OCI-M2 (cell line): Measurements from ENCODE around the gene TUBGCP2.

Experiments used
- DNase-seq: peaks from one replicate; lab custom pipeline; 2025; ENCODE audit not compliant: unreplicated experiment; lab: John Stamatoyannopoulos, UW

The TUBGCP2 gene

GRCh38 chr10:133306941-133307379 lies 1.7 kb downstream of the TUBGCP2 start:
- DNase-seq: no peak

GRCh38 chr10:133306097-133306476 lies 2.6 kb downstream of the TUBGCP2 start:
- DNase-seq: no peak

GRCh38 chr10:133303206-133303605 lies 5.5 kb downstream of the TUBGCP2 start:
- no peak for DNase-seq

DNA sequence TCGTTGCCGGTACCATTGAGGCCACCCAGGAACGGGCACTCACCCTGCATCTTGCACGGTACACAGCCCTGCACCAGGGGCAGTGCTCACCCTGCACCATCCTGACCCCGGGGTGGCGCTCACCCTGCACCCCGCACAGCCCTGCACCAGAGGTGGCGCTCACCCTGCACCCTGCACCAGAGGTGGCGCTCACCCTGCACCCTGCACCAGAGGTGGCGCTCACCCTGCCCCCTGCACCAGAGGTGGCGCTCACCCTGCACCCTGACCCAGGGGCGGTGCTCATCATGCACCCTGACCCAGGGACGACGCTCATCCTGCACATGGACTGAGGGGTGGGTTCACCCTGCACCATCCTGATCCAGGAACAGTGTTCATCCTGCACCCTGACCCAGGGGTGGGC lies 6.4 kb downstream of the TUBGCP2 start:
- no peak for DNase-seq

DNA sequence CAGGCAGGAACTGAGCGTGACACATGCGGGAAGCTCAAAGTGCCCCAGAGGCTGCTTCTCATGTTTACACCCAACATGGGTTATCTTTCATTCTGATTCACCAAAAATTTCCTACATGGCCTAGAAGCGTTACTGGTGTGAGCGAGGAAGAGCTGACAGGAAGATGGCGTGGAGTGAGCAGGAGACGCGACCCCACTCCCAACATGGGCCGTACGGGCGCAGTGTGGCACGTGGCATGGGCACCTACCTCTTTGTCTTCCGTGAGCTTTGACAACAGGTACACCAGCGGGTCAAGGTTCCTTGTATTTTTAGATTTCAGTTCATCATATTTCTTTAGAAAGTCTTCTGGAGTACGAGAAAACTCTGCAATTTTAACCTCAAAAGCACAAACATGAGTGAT lies 8.9 kb downstream of the TUBGCP2 start:
- no peak for DNase-seq

DNA sequence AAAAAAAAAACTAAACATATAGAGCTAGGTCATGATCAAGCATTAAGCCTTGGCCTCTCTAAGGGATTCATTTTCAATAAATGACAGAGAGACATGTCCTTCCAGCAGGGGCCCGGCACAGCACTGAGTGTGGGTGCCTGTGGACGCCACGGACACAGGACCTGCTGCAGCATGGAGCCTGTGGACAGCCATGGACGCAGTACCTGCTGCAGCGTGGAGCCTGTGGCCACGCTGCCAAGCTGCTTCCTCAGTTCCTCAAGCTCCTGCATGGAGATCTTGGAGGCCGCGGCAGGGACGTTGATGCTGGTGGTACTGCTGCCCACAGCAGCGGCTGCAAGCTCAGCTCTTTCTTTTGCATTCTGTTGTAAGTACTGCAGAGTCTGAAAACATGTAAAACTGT lies 9.4 kb downstream of the TUBGCP2 start:
- DNase-seq: no peak

DNA sequence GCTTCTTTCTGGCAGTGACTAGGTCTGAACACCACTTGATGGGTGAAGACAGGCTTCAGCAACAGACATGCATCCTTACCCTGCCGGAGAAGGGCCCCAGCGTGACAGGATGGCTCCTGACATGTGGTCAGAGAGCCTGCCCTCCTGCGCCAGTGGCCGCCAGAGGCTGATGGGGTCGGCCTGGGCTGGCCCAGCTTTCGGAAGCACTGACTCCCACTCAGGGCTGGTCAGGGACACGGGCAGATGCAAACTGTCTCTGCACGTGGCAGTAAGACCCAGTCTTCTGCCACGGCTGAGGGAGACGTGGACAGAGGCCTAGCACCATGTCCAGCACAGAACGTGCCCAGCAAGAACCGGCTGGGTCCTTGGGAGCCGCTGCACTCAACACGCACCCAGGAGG lies 10.2 kb downstream of the TUBGCP2 start:
- no peak for DNase-seq

DNA sequence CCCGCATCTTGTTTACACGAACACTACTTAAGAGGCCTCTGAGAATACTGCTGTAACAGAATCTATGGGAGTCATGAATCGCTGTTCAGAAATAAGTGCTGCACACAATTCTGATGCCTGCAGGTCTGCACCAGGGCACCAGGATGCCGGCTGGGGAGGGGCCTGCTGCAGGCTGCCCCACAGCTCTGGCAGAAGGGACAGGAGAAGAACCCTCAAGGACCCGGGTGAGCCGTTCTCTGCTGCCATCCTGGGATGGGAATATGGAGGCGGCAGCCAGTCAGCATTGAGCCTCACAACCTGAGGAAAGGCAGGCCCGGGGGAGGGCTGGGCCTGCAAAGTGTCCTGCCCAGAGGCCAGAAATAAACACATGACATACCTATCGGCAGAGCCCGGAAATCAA lies 11.2 kb downstream of the TUBGCP2 start:
- DNase-seq: no peak

DNA sequence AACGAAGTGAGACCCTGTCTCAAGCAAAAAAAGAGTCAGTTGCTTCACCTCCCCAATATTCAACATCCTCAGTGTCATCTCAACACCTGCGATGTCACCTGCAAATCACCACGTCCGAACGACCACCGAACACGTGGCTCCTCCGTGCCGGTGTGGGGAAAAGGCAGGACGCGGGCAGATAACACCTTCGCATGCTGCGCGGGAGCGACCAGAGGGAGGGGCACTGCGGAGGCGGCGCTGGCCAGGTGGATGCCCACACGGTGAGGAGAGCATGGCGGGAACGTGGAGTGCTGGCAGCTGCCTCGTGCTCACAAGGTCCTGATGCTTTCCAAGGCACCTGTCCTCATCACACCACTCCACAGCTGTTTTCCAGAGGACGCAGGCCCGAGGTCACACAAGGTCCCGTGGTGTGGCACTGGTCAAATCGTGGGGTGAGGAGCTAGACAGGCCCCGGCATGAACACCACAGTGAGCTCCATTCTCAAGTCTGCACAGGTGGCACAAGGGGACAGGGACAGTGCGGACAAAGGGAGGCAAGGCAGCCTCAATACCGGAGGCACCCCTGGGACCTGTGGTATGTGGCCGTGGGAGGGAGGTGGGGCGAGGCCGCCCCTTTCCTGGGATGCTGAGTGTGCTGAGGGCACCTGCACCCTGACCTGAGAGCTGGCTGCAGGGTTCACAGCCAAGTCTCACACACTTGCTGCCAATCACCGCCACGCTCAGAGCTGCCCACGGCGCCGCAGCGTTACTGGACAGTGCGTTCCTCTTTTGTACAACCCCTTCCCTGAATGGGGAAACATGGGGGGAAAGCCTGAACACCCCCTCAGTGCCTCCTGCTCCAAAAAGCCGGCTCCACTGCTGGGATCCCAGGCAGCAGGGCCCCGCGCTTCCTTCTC lies 13.0 kb downstream of the TUBGCP2 start:
- no peak for DNase-seq

DNA sequence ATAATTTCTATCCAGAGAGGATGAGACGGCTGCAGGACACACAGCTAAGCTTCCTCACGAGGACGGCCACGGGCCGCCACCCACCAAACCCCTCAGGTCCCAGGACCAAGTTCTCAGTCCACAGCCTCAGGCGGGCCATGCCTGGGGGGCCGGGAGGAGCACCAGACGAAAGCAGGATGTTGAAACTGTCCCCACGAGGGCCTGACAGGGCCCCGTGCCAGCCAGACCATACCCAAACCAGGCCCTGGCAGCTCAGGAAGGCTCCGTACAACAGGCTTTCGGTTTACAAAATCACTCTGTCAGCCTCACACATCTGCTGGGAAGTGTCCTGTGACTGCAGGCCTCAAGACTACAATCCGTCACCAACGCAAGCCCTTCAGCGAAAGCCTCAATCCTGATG lies 14.5 kb downstream of the TUBGCP2 start:
- DNase-seq: no peak

DNA sequence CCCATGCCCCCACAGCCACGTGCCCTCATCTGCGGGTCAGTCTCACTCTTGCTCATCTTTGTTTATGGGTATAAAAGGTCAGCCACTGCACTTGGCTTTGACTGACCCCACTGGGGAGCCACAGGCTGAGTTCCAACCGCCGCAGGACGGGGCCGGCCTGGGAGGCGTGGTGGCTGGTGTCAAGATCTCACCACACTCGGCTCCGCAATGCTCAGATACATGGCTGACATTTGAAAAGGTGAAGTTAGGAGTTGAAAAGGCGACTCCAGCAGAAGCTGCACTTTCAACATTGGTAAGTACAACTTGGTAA lies 14.9 kb downstream of the TUBGCP2 start:
- no peak for DNase-seq

DNA sequence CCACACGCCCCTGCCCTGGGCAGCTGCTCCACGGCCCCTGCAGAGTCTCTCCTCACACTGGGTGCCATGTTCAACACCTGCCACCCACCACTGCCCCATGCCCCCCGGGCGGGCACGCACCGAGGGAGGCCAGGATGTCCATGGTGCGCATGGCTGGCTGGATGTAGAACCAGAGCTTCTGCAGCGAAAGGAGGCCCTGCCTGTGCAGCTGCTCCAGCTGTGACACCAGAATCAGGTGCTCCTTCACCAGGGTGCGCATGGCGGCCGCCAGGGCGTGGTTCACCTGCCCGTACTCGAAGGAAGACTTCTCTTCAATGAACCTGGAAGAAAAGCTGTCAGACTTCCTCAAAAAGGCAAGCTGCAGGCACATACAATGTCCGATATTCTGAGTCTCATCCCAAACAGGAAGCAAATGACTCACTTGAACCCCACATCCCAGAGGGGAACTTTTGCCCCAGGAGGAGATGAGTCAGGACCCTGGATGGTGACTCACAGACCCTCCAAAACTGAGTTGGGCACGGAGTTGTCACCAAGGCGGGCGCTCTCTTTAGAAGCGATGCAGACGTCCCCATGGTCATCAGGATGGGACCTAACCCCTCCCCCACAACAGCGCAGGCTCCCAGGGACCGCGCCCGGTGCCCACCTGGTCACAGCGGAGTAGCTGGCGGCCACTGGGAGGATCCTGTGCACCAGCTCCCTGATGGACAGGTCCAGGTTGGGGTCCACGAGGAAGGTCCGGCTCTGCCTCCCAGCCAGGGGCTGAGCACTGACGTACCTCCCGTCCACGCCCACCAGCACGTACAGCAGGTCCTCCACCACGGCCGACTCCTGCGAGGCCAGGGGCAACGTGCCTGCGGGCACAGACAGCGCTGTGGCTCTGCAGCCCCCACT lies 15.5 kb downstream of the TUBGCP2 start:
- DNase-seq: no peak

DNA sequence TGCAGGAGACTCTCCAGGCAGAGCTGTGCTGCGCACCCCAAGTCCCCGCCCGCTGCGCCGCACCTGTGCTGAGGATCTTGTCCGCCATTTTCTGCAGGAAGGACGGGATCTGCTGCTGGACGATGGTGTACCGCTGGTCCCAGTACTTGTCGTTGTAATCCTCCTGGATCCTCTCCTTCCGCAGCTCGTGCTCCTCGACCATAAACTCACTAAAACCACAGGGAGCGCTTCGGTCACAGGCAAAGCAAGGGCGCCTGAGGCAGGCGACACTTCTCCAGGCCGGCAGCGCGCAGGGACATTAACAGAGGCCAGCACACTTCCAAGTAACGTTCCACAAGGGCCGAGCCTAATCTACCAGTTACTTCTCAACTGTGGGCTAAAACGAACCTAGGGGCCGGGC lies 18.9 kb downstream of the TUBGCP2 start:
- no peak for DNase-seq

GRCh38 chr10:133287832-133288500 lies 20.7 kb downstream of the TUBGCP2 start:
- no peak for DNase-seq

DNA sequence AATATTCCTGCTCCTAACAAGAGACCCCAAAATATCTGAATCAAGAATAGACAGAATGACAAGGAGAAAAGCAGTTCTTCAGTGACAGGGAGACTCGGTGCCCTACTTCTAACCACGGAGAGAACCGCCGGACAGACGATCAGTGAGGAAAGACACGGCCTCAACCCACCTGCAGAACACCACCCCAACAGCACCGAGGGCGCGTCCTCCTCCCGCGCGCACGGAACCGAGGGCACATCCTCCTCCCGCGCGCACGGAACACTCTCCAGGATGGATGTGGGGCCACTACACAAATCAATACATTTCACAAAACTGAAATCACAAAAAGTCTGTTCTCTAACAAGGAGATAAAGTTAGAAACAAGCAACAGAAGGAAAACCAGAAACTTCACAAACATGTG lies 22.3 kb downstream of the TUBGCP2 start:
- DNase-seq: no peak

GRCh38 chr10:133285217-133285616 lies 23.5 kb downstream of the TUBGCP2 start:
- no peak for DNase-seq

DNA sequence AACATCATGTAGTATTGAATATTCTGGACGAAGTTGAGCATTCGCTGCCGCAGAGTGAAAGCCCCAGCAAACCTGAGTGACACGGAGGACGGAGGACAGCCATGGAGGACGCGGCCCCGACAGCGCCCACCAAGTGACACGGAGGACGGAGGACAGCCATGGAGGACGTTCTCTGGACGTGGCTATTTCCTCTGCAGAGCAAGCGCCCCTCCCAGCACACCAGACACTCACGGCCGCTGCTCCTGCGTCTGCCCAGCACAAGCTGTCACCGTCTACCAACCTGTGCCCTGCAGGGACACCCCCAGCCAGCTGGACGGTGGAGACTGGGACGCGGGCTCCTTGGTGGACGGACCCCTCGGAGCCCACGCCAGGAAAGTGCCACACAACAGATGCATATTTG lies 24.7 kb downstream of the TUBGCP2 start:
- no peak for DNase-seq

GRCh38 chr10:133282846-133283390 lies 25.8 kb downstream of the TUBGCP2 start:
- no peak for DNase-seq

GRCh38 chr10:133281628-133282372 lies 26.9 kb downstream of the TUBGCP2 start:
- no peak for DNase-seq

DNA sequence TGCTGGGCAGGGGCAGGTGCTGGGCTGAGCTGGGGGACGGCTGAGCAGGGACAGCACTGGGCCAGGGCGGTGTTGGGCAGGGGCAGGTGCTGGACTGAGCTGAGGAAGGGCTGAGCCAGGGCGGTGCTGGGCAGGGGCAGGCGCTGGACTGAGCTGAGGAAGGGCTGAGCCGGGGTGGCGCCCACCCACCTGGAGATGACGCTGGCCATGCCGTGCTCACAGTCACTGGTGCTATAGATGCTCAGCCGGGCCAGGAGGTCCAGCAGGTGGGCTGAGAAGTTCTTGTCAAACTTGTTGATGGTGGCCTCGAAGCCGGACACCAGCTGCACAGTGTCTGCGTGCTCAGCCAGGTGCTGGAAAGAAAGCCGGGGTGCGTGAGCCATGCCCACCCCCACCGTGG lies 27.6 kb downstream of the TUBGCP2 start:
- DNase-seq: no peak
